Tibial nerve (tissue), 4 donors: ENCODE results near the gene CCNQ. TPM values are rescaled to one million over a fixed set of nuclear protein-coding genes. Genes with fewer than 3 reads are reported as not detected.

ENCODE experiments used
- DNase-seq, 2 donors: peaks; one replicate each; pipeline ENCODE4 v3.0.0-alpha.2; 2019; ENCODE audit warnings: low spot score in 2 of 2
- H3K27ac ChIP-seq, 4 donors: fragments of 200-600 bp; sonication (generic) in 3 of 4; one replicate each; pipeline ENCODE4 v1.5.1; 2017 to 2019; ENCODE audit warnings: mild to moderate bottlenecking in 1 of 4
- H3K27me3 ChIP-seq, 2 donors: fragments of 200-600 bp; sonication (generic) in 1 of 2; one replicate each; pipeline versions ENCODE4 v1.5.1 to v1.6.0; 2017 to 2019
- H3K36me3 ChIP-seq, 3 donors: fragments of 200-600 bp; sonication (generic); one replicate each; pipeline ENCODE4 v1.5.1; 2018 to 2019
- H3K4me1 ChIP-seq, 4 donors: fragments of 200-600 bp; sonication (generic) in 3 of 4; one replicate each; pipeline ENCODE4 v1.5.1; 2017 to 2019
- H3K4me3 ChIP-seq, 4 donors: fragments of 200-600 bp; sonication (generic) in 3 of 4; one replicate each; pipeline ENCODE4 v1.5.1; 2017 to 2019; ENCODE audit warnings: mild to moderate bottlenecking in 1 of 4, moderate library complexity in 1 of 4
- H3K9me3 ChIP-seq, 4 donors: fragments of 200-600 bp; sonication (generic) in 3 of 4; one replicate each; pipeline ENCODE4 v1.5.1; 2017 to 2019
- CTCF ChIP-seq, 5 experiments: fragments of 200-600 bp in 3 of 5; fragments of 450-650 bp in 2 of 5; sonication (generic) in 3 of 5; IDR thresholded peaks; one replicate each; pipeline ENCODE4 v1.5.1; 2016 to 2019; ENCODE audit warnings: antibody characterized with exemption in 5 of 5, mild to moderate bottlenecking in 3 of 5, moderate library complexity in 2 of 5
- EP300 ChIP-seq, 2 donors: sonication (generic); formaldehyde crosslinking; IDR thresholded peaks; one replicate each; pipeline ENCODE4 v1.6.1; 2017; ENCODE audit warnings: antibody characterized with exemption in 2 of 2, mild to moderate bottlenecking in 1 of 2
- POLR2A ChIP-seq, 2 donors: fragments of 450-650 bp; IDR thresholded peaks; one replicate each; pipeline ENCODE4 v1.6.1; 2017; ENCODE audit warnings: antibody characterized with exemption in 2 of 2, mild to moderate bottlenecking in 2 of 2, moderate library complexity in 2 of 2
- WGBS, 2 donors: methylation state at CpG; one replicate each; pipeline ENCODE4 v1.1.5; 2018; 5-methylcytosine and 5-hydroxymethylcytosine counted together
- total RNA-seq, 4 donors: library from RNA; depleted of rRNA; stranded (reverse); fragments of >200 nt; gene quantifications; one replicate each; pipeline ENCODE4 v1.1.0, GENCODE V29; 2016

CCNQ gene
- total RNA-seq, 4 donors from 2014 or later: 26.4 to 36.9 (median 32.2) TPM

- no peak overlapping the region for H3K4me3 ChIP-seq
- no peak overlapping the region for H3K27ac ChIP-seq
- no peaks in the 10 kb centered on the region for H3K9me3 ChIP-seq
- WGBS, 2 donors: 78 to 86% methylated on average over 9 to 20 of the region's 21 CpGs
- DNase-seq: no peak
- no peaks in the 10 kb centered on the region for H3K4me1 ChIP-seq
- no peaks in the 10 kb centered on the region for H3K36me3 ChIP-seq
- peaks cover 0 to 21% of the 10 kb centered on the region in 2 donors for H3K27me3 ChIP-seq
- TF ChIP-seq EP300 (IDR thresholded peaks at IDR 0.05) (no peak), CTCF (IDR thresholded peaks at IDR 0.05) (no peak), POLR2A (IDR thresholded peaks at IDR 0.05) (no peak)
Observed at GRCh38 chrX:153625271-153626024, 26.5 kb upstream of the CCNQ start.

GRCh38 chrX:153624196-153625091 lies 25.5 kb upstream of the CCNQ start:
- peaks cover 0 to 21% of the 10 kb centered on the region in 2 donors for H3K27me3 ChIP-seq
- whole genome bisulfite sequencing, 2 donors: 77 to 86% methylated on average over 2 to 12 of the region's 15 CpGs
- H3K4me1 ChIP-seq: no peaks in the 10 kb centered on the region
- DNase-seq: no peak
- TF ChIP-seq POLR2A (IDR thresholded peaks at IDR 0.05) (no peak), EP300 (IDR thresholded peaks at IDR 0.05) (no peak), CTCF (IDR thresholded peaks at IDR 0.05) (no peak)
- H3K27ac ChIP-seq: no peak overlapping the region
- no peaks in the 10 kb centered on the region for H3K9me3 ChIP-seq
- H3K36me3 ChIP-seq: no peaks in the 10 kb centered on the region
- no peak overlapping the region for H3K4me3 ChIP-seq

DNA sequence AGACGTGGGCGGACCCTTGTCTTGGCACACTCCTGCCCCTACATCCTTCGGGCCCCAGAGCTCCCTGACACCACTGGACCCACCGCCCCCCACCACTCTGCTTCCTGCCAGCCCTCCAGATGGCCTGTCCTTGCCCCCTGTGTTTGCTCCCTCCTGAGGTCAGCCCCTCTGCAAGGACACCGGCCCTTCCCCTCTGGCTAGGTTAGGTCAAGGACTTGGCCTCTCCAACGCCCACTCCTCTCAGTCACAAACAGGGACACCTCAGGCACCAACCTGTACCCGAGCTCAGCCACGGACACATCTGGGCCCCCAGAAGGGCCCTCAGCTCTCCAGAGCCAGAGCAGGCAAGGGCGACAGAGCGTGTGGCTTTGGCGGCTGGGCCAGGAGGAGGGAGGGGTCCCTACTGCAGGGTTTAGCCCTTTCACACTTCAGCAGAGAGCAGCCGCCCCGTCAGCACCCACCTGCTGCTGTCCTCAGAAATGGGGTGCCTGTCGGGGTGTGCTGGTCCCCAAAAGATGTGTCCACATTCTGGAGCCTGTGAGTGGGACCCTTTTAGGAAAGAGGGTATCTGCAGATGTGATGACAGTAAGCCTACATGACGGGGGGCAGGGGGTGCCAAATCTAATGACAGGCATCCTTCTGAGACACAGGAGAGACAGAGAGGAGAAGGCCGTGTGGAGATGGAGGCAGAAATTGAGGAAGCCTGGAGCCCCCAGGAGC lies 24.5 kb upstream of the CCNQ start:
- 70 to 76% methylated on average over 6 to 16 of the region's 16 CpGs for WGBS, 2 donors
- DNase-seq: no peak

GRCh38 chrX:153622661-153623309 lies 23.8 kb upstream of the CCNQ start:
- no peak for TF ChIP-seq EP300 (IDR thresholded peaks at IDR 0.05)
- no peak for TF ChIP-seq POLR2A (IDR thresholded peaks at IDR 0.05)
- no peak for TF ChIP-seq CTCF (IDR thresholded peaks at IDR 0.05)
- DNase-seq: no peak
- 50 to 65% methylated on average over 17 of the region's 17 CpGs for WGBS, 2 donors

More for the DNA sequence above, 24.5 kb upstream of the CCNQ start:
- Histone ChIP-seq H3K27me3 (peaks cover 0 to 21% of the 10 kb centered on the region in 2 donors), H3K27ac (no peak overlapping the region), H3K9me3 (no peaks in the 10 kb centered on the region), H3K36me3 (no peaks in the 10 kb centered on the region), H3K4me1 (no peaks in the 10 kb centered on the region), H3K4me3 (no peak overlapping the region)
- TF ChIP-seq POLR2A (IDR thresholded peaks at IDR 0.05): no peak

DNA sequence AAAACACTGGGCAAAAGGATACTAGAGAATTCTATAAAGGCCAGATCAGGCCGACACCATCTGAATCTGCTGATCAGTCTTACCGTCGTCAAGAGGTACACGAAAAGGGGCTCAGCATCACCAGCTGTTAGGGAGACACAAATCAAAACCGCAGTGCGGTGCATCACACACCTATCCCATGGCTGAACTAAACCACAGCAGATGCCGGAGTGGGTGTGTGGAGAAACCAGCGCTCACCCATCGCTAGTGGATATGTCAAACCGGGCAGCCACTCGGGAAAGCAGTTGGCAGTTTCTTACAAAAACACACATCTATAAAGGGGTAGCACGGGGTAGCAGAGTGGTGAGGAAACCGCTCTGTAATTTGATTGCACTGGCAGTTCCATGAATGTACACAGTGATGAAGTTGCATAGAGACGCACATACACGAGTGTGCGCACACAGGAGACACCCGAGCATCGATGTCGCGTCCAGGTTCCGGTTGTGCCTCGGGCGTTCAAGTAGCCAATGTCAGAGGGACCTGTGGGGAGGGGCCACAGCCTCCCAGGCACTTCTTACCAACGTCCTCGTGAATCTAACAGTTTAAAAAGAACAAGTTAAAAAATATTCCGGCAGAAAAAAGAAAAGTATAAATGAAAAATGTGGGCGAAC lies 23.1 kb upstream of the CCNQ start:
- no peaks in the 10 kb centered on the region for H3K9me3 ChIP-seq
- TF ChIP-seq CTCF (IDR thresholded peaks at IDR 0.05) (no peak), EP300 (IDR thresholded peaks at IDR 0.05) (no peak), POLR2A (IDR thresholded peaks at IDR 0.05) (no peak)
- H3K4me1 ChIP-seq: no peaks in the 10 kb centered on the region
- H3K27ac ChIP-seq: no peak overlapping the region
- DNase-seq: no peak
- no peak overlapping the region for H3K4me3 ChIP-seq
- H3K27me3 ChIP-seq: peaks cover 0 to 28% of the 10 kb centered on the region in 2 donors
- WGBS, 2 donors: 85 to 88% methylated on average over 27 of the region's 27 CpGs
- no peaks in the 10 kb centered on the region for H3K36me3 ChIP-seq

More at GRCh38 chrX:153622661-153623309, 23.8 kb upstream of the CCNQ start:
- peaks cover 0 to 26% of the 10 kb centered on the region in 2 donors for H3K27me3 ChIP-seq
- H3K36me3 ChIP-seq: no peaks in the 10 kb centered on the region
- no peak overlapping the region for H3K27ac ChIP-seq
- H3K4me1 ChIP-seq: no peaks in the 10 kb centered on the region
- no peak overlapping the region for H3K4me3 ChIP-seq
- H3K9me3 ChIP-seq: no peaks in the 10 kb centered on the region
